Cerebellar cortex (tissue), 1 donor: ENCODE results near the gene TMIE.
A peak's percentile ranks its signal among the peaks of the same experiment; 100 is the strongest.
"Not testable (repeated sequence)": the region's sequence is repeated elsewhere in the genome, so short reads cannot be mapped to it uniquely, and the experiment has no call there.

ENCODE experiments used
- DNase-seq: peaks from one replicate; pipeline ENCODE4 v3.0.0-alpha.2; 2015; ENCODE audit warnings: low spot score

The TMIE gene

GRCh38 chr3:46685446-46685845 is 15.7 kb upstream of the TMIE start:
- DNase-seq, result no peak

DNA sequence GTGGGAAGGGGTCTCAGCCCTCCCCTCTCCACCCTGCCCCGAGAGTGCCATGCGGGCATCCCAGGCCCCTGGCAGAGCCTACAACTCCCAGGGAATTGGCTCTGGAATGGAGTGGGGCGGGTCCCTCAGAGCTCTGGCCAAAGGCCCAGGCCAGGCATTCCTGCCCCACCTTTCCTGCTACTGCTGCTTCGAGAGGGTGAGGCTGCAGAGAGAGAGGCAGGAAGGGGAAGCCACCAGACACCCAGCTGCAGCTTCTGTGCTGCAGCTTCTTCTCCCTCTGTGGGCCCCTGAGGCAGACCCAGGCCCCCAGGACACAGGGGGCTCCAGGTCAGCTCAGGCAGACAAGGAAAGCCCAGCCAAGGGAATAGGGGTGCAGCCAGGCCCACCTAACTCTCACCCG is 10.4 kb upstream of the TMIE start:
- DNase-seq, result no peak

- no peak for DNase-seq
Measured at GRCh38 chr3:46692566-46692990, 8.6 kb upstream of the TMIE start.

- peak; percentile 43 for DNase-seq
Measured at GRCh38 chr3:46693038-46693891, 7.9 kb upstream of the TMIE start, which contains the start of gene ALS2CL. Gene ALS2CL (minus strand): TSS chr3:46693679. CDS start chr3:46689440, 4,239 bp downstream.

DNA sequence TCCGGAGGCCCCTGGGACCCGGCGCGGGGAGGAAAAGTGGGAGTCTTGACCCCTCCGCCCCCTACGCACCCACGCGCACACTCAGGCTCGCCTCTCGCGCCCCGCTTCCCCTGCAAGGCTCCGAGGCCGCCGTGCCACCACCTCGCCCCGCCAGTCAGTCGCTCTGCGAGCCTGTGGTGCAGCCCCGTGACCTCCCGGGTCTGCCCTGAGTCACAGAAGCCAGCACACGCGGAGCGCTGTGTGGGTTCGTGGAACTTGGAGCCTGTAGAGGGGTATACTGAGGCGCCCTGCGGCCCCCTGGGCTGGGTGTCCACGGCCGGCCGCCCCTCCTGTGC is 7.3 kb upstream of the TMIE start:
- no peak for DNase-seq

GRCh38 chr3:46694520-46694919 is 6.7 kb upstream of the TMIE start:
- DNase-seq, result no peak

- peak; percentile 67 for DNase-seq
Measured at GRCh38 chr3:46695177-46695961, 5.8 kb upstream of the TMIE start.

- peak; percentile 55 for DNase-seq
Measured at GRCh38 chr3:46695962-46696894, 5.0 kb upstream of the TMIE start.

DNA sequence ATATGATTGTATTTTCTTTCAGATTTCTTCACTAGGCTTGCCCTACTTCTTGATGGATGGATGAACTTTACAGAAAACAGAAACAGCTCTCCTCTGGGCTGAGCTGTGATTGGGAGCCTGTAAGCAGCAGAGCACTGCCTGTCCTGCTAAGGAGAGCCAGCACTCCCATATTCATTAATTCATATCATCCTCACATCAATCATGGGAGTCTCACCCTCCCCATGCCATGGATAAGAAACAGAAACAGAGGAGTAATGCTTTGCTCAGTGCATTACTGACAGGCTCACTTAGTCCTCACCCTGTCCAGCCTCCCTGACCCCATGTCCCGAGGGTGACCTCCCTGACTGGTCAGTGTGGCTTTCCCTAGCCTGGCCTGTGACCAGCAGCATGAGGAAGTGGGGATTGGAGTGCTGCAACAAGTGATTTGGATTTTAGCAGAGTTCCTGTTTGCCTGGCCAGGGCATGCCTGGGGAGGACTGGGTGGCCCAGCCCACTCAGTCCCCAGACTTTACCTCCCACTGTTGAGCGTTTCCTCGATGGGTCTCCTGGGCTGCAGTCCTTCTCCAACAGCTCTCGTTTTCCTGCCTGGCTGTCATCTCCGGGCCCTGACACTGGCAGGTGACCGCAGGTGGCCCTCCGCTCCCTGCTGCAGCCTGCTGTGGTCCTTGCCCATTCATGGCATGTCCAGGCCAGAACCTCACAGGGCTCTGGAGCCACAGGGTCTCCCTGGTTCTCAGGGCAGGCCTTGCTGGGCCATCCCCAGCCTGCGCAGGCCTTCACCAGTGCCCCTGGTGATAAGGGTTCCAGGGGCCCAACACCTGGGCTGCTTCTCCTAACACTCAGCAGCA is 1.3 kb upstream of the TMIE start:
- no peak for DNase-seq

DNA sequence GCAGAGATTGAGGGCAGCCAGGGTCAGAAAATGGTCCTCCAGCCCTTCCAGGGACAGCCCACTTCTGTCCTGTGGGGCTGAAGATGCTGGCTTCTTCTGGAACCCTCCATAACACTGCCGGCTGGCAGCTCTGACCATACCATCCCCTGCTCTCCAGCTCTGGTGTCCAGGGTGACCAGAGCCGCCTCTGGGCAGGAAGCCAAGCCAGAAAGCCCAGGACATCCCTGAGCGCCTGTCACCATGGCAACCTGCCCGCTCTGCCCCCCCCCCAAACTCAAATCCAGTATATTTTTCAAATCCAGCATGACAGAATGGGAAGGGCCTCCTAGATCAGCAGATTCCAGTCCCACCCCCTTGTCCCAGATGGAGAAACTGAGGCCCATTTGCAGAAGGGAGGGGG is 420 bp upstream of the TMIE start:
- DNase-seq, result peak; percentile 78

DNA sequence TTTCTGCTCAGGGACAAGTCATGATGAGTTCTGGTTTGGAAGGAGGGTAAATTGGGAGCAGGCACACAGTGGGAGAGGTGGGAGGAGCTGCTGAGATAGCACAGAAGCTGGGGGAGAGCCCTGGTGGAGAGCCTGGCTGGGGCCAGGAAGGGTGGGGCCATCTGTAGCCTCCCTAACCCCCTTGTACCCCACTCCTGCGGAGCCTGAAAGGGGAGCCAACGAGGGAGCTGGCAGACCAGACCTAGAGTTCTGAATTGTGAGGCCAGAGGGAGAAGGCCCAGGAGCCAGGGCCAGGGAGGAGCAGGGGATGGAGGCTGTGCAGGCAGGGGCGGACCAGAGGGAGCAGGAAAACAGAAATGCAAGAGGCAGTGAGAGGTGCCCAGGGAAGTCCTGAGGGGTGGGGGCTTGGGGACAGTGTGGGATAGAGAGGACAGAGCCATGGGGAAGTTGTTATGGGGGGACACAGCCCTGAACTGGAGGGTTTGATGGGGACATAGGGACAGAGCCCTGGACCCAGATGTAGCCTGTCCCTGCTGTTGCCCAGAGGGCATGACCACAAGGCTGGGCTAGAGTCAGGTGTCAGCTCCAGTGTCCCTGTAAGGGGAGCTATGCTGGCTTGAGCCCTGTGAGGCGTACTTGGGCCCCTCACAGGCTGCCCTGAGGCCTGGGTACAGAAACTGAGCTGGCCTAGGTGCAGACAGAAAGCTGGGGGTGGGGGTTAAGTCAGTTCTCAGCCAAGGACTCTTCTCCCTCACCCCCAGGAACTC is 1.2 kb downstream of the TMIE start:
- DNase-seq, result peak; percentile 39

GRCh38 chr3:46703013-46703520 is 1.9 kb downstream of the TMIE start:
- DNase-seq, result no peak

GRCh38 chr3:46704346-46704745 is 3.2 kb downstream of the TMIE start:
- DNase-seq, result not testable (repeated sequence)

DNA sequence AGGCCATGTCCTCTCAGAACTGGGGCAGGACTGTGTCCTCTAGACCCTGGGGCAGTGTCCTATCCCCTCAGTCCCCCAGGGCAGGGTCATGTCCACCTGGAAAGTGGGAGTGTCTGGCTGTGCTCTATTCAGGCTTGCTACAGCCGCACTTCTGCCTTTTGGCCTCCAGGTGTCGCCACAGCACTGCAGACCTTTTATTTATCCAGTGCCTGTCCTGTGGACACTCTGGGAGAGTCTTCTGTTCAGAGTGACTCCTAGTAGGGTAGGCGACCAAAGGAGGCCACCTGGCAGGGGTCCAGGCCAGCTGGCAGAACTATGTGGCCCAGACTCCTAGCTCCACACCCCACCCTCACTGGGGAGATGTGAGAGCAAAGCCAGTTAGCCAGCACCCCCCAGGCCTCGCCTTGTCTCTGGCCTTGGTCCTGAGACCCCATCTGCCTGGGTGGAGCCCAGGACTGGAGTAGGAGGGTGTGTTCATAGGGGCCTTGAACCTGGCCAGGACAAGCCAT is 3.9 kb downstream of the TMIE start:
- peak; percentile 88 for DNase-seq

GRCh38 chr3:46705751-46706552 is 4.8 kb downstream of the TMIE start:
- no peak for DNase-seq

DNA sequence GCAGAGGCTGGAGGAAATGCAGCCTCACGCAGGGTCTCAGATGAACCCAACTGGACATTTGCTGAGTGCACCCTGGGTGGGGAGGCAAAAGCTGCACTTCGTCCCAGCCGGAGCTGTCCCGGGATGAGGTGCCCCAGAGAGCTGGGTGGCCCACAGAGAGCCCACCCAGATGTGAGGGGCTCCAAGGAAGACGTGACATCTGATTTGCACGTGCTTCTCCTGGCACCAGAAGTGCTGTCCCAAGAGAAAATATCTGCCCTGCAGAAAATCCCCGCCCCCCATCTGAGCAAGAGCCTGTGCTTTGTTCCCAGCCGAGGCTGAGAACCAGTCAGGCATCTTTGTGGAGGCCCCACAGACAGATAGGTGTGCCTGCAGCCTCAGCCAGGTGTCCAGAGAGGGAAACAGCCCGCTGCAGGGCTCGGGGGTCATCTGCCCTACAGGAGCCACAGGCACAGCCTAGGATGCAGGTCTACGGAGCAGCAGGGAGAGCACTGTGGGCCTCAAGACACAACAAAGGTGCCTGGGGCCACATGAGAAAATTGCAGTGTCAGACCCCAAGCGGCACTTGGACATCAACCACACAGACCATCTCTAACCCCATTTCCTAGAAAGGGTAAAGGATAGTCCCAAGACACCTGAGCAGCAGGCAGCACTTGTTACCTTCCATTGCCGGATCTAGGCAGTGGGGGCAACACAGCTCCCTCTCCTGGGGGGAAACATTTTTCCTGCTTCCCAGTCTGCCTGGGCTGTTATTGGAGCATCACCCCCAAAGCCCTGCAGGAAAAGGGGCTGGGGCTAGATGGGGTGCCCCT is 5.8 kb downstream of the TMIE start:
- no peak for DNase-seq

DNA sequence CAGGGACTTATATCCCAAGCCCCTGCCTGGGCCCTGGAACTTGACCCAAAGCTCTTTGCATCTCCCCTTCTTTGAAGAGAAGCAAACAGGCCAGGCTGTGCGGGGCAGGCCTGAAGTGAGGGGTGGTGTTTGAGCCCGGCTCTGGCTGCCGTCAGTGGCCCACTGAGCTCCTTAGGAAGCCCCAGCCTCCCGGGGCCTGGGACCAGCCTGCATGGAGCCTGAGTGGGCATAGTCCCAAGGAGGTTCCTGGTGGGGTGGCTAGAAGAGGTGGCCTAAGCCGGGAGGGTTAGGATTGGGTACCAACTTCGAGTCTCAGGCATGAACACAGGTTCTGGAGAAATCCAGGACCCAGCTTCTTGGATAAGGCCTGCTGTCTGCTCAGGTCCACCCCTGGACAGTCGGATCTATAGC is 6.4 kb downstream of the TMIE start:
- no peak for DNase-seq
